Left forelimb (tissue), 1 donor: ENCODE results near the gene RPLP2.

Experiments used
- DNase-seq: peaks from one replicate; pipeline ENCODE4 v3.0.0-alpha.2; 2018; ENCODE audit warnings: low spot score

Gene RPLP2

DNA sequence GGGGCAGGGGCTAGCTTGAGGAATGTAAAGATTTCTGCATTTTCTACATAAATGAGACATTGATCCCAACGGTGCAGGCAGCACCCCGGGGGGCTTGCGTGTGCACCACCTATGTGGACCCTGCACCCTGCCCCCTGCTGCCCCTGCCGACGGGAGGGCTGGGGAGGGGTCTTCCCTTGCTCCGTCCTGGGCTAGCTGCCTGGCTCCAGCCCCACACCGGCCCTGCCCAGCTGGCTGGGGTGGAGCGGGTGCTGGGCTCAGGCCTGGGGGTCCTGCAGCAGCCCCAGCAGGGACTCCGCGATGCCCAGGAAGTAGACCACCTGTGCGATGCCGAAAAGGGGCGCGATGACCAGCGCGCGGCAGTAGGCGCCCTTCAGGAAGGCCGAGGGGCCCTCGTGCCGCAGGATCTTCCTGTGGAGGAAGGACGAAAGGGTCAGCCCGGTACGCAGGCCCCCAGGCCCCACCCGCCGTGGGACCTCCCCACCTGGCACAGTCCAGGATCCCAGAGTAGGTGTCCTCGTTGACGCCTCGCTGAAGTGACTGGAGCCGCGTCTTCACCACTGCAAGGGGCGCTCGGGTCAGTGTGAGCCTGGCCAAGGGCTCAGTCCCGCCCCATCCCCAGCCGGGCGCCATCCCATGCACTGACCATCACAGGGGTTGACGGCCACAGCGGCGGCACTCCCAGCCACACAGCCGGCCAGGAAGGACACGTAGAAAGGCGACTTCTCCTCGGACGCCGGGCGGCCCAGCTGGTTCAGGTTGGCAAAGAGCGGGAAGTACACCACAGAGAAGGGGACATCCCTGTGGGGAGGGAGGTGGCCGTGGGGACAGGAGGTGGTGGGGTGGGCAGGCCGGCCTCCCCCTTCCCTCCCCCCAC lies 17.9 kb upstream of the RPLP2 start:
- DNase-seq = no peak

- no peak for DNase-seq
These were observed 17.3 kb upstream of the RPLP2 start for GRCh38 chr11:792535-792821.

DNA sequence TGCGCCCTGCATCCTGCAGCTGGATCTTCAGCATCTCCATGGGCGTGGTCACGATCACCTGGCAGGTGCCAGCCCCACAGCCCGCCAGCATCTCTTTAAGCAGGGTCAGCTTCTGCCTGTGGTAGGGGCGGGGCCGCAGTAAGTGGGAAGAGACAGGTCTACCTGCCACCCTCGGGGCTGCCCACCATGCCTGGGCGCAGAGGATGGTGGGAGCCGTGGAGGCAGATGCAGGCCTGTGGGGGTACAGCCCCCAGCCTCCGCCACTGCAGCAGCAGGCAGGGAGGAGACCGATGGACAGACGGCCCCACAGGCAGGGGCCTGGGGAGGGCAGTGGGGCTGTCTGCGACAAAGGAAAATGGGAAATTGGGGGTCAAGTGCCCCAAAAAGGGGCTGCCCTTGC lies 16.9 kb upstream of the RPLP2 start:
- no peak for DNase-seq

- no peak for DNase-seq
These were observed 16.2 kb upstream of the RPLP2 start for GRCh38 chr11:793556-793955.

DNA sequence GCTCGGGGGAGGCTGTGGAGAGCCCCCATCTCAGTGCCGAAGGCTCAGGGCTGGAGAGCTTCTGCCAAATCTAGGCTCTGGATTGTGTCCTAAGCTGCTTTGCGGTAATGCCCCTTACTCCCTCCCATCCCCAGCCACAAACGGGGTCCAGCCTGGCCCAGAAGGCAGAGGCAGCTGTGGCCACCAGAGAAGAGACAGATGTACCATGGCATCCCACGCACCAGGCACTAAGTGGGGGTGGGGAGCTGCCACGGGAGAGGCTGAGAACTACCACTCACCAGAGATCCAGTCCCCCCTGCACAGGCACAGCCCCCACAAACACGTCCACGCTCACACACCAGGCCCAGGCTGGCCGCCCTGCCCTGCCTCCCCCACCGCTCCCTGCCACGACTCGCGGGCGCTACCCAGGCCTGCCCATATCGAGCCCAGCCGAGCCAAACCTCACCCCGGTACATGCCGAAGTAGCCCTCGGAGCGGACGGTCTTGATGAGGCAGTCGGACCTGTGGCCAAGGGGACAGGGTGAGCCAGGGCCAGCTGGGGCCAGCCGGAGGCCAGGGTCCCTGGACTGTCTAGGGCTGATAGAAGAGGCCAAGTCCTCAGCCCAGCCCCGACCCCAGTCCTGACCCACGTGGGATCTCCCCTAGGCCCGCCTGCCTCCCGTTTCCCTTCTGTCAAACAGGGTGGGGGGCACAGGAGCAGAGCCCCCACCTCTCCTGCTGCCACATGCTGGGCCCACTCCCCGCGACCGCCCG lies 15.6 kb upstream of the RPLP2 start:
- DNase-seq = no peak

DNA sequence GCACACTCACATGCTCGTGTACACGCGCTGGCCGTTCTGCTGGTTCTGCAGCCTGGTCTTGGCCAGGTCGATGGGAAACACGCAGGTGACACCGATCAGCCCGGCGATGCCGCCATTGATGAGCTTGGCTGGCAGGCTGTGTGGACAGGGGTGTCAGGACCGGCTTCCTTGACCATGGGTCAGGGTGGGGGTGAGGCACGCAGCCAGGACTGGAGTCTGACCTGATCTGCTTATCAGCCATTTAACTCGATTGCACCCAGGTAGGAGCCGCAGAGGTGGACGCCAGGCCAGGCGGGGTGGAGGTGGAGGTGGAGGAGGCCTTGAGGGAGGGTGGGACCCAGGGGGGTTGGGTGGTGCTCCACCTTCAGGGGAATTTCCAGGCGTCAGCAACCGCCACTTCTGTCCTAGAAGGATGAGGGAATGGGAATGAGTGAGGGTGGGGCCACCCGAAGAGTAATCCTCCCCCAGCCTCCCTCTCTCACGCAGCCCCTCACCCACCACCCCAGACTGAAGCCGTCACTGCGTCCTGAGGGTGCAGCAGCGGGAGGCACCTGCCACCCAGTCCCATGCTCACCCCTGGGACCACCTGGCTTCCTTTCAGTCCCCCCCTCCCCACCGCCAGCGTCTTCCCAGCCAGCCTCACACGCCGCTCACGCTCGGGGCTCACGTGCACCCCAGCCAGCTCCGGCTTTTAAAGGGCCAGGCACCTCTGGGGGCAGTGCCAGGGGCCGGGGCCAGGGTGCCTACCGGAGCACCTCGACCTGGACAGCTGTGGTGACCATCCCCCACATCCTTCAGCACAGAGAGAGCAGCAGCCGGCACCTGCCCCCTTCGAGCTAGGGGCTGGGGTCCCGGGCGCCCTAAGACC lies 14.8 kb upstream of the RPLP2 start:
- DNase-seq = no peak

- DNase-seq = peak; percentile 89
These were observed 13.9 kb upstream of the RPLP2 start for GRCh38 chr11:795634-796564.

GRCh38 chr11:796565-797295 lies 13.0 kb upstream of the RPLP2 start:
- DNase-seq = no peak

GRCh38 chr11:797296-798092 lies 12.3 kb upstream of the RPLP2 start:
- peak; percentile 92 for DNase-seq

GRCh38 chr11:798093-798713 lies 11.6 kb upstream of the RPLP2 start, which contains the start of gene SLC25A22:
TSS of gene SLC25A22 (minus strand) at chr11:798281. CDS start at chr11:795006, 3,275 bp downstream.
- DNase-seq = peak; percentile 90

DNA sequence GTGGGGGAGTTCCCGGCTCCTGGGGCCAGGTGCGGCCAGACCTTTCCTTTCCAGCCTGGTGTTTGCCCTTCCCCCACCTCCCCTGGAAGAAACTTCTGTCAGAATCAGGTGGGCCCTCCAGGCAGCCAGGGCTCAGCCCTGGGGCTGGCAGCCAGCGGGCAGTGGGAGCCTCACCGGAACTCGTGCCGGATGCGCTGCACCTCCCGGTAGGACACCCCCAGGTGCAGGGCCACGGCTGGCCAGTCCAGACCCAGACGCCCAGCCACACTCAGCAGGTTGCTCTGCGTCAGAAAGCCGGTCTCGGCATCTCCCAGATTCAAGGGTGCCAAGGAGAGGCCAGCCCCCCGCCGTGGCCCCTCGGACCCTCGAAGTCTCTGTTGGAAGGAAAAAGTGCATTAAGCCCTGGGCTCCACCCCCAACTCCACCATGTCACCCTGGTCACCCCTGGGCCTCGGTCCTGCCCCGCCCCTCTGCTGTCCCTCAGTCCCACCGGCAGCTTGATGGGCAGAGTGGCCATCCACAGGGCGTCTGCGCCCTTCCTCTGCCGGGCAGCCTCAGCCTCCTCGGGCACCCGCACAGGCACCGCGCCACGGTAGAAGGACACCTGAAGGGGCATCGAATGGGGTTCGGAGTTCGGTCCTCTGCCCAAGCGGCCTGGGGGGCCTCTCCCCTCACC lies 10.0 kb upstream of the RPLP2 start:
- DNase-seq = no peak

DNA sequence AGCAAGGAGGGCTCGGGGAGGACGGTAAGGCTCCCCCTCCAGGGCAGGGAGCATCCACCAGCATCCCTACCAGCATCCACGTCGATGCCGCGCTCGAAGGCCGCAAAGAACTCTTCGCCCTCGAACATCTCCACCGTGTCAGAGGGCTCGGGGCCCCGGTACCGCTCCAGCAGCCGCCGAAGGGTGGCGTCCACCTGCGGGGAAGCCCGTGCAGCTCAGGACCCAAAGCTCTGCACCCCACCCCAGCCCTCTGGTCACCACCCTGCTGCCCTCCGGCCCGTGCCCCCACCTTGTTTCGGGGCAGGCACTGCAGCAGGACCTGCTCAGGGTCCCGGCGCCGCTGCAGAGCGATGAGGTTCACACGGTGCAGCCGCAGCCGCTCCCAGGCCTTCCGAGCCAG lies 9.3 kb upstream of the RPLP2 start:
- DNase-seq = no peak

DNA sequence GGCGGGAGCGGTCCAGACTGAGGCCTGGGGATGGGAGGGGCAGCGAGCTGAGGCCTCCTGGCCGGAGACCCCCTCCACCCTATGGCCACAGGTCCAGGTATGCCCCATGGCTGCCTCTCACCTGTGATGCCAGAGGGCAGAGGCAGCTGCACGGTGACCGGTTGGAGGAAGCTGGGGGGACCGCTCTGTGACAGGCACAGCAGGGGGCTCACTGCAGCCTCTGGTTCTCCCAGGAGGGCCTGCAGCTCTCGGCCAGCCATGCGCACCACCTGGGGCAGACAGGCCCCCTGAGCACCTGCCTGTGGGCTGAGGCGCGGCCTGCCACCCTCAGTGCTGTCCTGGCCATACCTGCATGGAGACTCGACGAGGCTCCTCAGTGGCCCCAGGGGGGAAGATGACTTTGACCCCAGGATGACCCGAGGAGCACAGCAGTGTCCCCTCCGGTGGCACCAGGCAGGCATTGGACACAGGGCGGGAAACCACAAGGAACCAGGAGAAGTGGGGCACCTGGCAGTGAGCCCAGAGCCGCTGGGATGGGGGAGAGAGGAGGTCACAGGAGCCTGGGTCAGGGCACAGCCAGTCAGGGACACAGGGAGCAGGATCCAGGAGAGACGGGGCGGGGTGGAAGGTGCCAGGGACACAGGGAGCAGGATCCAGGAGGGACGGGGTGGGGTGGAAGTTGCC lies 8.5 kb upstream of the RPLP2 start:
- no peak for DNase-seq

- no peak for DNase-seq
These were observed 7.6 kb upstream of the RPLP2 start for GRCh38 chr11:802018-802617.

DNA sequence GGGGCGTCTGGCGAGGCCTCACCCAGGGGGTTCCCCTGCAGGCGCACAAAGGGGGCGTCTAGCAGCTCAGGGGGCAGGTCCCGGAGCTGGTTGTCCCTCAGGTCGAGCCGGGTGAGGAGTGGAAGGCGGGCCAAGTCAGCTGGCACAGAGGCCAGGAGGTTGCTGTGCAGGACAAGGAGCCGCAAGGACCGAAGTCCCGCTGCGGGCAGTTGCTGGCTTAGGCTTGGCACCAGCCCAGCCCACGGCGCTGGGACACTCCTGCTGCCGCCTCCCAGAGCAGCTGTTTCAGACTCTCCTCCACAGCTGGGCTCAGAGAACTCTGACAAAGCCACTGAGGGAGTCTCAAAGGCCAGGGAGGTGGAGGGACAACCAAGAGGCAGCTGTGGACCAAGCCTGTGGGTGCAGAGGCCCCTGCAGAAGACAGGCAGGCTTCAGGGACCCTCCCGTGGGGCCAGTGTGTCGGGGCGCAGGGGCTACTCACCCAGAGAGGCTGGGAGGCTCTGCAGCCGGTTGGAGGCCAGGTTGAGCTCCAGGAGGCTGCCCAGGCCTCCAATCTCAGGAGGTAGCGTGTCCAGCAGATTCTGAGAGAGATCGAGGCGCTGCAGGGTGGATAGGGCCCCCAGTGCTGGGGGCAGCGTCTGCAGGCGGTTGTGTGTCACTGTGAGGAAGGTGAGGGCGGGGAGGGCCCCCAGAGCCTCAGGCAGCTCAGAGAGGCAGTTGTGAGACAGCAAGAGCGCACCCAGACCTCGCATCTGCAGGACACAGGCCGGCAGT lies 6.9 kb upstream of the RPLP2 start:
- no peak for DNase-seq

DNA sequence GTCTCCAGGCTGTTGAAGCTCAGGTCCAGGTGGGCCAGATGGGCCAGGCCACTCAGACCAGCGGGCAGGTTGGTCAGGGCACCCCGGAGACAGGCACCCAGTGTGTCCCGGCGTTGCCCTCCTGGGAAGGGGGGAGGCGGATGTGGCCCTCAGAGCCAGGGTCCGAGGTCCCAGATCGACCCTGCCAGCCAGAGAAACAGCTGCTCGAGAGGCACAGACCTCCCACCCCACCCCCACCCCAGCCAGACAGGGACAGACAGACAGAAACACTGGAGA lies 6.4 kb upstream of the RPLP2 start:
- no peak for DNase-seq
